GM21423 (cell line): ENCODE measurements around the gene USP17L15.
"Not testable (repeated sequence)": the region's sequence is repeated elsewhere in the genome, so short reads cannot be mapped to it uniquely, and the experiment has no call there.

Experiments used
- ATAC-seq: cut with Tn5 transposase; IDR thresholded peaks from one replicate; pipeline ENCODE4 v1.9.1; 2021; ENCODE audit warnings: mild to moderate bottlenecking, moderate library complexity; ENCODE audit not compliant: unreplicated experiment

The USP17L15 gene

DNA sequence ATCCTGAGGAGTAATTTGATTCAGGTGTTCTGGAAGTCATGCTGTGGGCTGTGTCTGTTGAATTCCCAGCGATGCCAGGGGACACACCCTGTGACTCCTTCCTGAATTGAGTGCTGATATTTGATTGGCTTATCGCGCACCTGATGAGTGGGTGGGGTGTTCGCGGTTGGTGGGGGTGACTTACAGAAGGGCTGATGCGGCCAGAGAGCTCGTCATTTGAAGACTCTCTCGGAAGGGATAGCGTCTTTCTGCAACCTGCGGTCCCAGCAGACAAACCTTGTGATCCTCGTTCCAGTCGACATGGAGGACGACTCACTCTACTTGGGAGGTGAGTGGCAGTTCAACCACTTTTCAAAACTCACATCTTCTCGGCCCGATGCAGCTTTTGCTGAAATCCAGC lies at the start of gene USP17L15:
Gene USP17L15, plus strand, starts transcription at position 301 of the 400 bp plus-strand sequence. Its CDS starts 0 bp downstream, at position 301.
- ATAC-seq, result not testable (repeated sequence)

- not testable (repeated sequence) for ATAC-seq
These were observed 23.8 kb upstream of the USP17L15 start, which contains the start of gene USP17L10 for GRCh38 chr4:9210357-9210756. USP17L10 (plus strand) TSS chr4:9210657; CDS start chr4:9210657, 0 bp downstream.

GRCh38 chr4:9214701-9215100 lies 19.5 kb upstream of the USP17L15 start:
- not testable (repeated sequence) for ATAC-seq

- not testable (repeated sequence) for ATAC-seq
These were observed 19.1 kb upstream of the USP17L15 start, which contains the start of gene USP17L11 for GRCh38 chr4:9215105-9215504. USP17L11 (plus strand) TSS chr4:9215405; CDS start chr4:9215405, 0 bp downstream.

GRCh38 chr4:9219852-9220251 lies 14.3 kb upstream of the USP17L15 start, which contains the start of gene USP17L12:
USP17L12 (plus strand) TSS chr4:9220152; CDS start chr4:9220152, 0 bp downstream.
- ATAC-seq, result not testable (repeated sequence)

GRCh38 chr4:9224596-9224995 lies 9.6 kb upstream of the USP17L15 start, which contains the start of gene USP17L13:
USP17L13 (plus strand) TSS chr4:9224896; CDS start chr4:9224896, 0 bp downstream.
- not testable (repeated sequence) for ATAC-seq

DNA sequence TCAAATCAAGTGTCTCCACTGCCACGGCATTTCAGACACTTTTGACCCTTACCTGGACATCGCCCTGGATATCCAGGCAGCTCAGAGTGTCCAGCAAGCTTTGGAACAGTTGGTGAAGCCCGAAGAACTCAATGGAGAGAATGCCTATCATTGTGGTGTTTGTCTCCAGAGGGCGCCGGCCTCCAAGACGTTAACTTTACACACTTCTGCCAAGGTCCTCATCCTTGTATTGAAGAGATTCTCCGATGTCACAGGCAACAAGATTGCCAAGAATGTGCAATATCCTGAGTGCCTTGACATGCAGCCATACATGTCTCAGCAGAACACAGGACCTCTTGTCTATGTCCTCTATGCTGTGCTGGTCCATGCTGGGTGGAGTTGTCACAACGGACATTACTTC lies 3.9 kb upstream of the USP17L15 start:
- not testable (repeated sequence) for ATAC-seq

DNA sequence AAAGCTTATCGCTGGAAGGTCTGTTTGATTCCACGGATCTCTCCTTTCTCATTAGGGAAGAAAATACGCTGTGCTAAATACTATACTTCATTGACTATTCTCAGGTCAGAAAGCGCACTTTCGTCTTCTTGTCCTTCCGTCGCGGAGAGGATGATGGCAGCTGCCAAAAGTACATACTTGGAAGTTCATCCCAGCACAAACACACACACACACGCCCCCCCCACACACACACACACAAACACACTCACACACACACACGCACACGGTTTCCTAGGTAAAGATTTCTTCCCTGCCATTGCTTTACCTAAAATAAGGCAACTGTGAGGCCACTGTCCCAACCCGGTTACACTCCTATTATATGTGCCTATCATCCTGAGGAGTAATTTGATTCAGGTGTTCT lies 4.3 kb downstream of the USP17L15 start:
- not testable (repeated sequence) for ATAC-seq

- not testable (repeated sequence) for ATAC-seq
These were observed 9.4 kb downstream of the USP17L15 start, which contains the start of gene USP17L17 for GRCh38 chr4:9243579-9243978. USP17L17 (plus strand) TSS chr4:9243879; CDS start chr4:9243879, 0 bp downstream.

DNA sequence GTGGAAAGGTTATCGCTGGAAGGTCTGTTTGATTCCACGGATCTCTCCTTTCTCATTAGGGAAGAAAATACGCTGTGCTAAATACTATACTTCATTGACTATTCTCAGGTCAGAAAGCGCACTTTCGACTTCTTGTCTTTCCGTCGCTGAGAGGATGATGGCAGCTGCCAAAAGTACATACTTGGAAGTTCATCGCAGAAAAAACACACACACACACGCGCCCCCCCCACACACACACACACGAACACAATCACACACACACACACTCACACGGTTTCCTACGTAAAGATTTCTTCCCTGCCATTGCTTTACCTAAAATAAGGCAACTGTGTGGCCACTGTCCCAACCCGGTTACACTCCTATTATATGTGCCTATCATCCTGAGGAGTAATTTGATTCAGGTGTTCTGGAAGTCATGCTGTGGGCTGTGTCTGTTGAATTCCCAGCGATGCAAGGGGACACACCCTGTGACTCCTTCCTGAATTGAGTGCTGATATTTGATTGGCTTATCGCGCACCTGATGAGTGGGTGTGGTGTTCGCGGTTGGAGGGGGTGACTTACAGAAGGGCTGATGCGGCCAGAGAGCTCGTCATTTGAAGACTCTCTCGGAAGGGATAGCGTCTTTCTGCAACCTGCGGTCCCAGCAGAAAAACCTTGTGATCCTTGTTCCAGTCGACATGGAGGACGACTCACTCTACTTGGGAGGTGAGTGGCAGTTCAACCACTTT lies 13.9 kb downstream of the USP17L15 start, which contains the start of gene USP17L18:
Gene USP17L18, plus strand, starts transcription at position 678 of the 728 bp plus-strand sequence. Its CDS starts 0 bp downstream, at position 678.
- not testable (repeated sequence) for ATAC-seq

- ATAC-seq, result not testable (repeated sequence)
These were observed 18.9 kb downstream of the USP17L15 start, which contains the start of gene USP17L19 for GRCh38 chr4:9253078-9253477. USP17L19 (plus strand) TSS chr4:9253378; CDS start chr4:9253378, 0 bp downstream.

GRCh38 chr4:9257824-9258223 lies 23.6 kb downstream of the USP17L15 start, which contains the start of gene USP17L20:
USP17L20 (plus strand) TSS chr4:9258124; CDS start chr4:9258124, 0 bp downstream.
- ATAC-seq, result not testable (repeated sequence)

DNA sequence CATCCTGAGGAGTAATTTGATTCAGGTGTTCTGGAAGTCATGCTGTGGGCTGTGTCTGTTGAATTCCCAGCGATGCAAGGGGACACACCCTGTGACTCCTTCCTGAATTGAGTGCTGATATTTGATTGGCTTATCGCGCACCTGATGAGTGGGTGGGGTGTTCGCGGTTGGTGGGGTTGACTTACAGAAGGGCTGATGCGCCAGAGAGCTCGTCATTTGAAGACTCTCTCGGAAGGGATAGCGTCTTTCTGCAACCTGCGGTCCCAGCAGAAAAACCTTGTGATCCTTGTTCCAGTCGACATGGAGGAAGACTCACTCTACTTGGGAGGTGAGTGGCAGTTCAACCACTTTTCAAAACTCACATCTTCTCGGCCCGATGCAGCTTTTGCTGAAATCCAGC lies 28.4 kb downstream of the USP17L15 start, which contains the start of gene USP17L21:
Gene USP17L21, plus strand, starts transcription at position 301 of the 400 bp plus-strand sequence. Its CDS starts 0 bp downstream, at position 301.
- not testable (repeated sequence) for ATAC-seq

DNA sequence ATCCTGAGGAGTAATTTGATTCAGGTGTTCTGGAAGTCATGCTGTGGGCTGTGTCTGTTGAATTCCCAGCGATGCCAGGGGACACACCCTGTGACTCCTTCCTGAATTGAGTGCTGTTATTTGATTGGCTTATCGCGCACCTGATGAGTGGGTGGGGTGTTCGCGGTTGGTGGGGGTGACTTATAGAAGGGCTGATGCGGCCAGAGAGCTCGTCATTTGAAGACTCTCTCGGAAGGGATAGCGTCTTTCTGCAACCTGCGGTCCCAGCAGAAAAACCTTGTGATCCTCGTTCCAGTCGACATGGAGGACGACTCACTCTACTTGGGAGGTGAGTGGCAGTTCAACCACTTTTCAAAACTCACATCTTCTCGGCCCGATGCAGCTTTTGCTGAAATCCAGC lies 33.1 kb downstream of the USP17L15 start, which contains the start of gene USP17L22:
Gene USP17L22, plus strand, starts transcription at position 301 of the 400 bp plus-strand sequence. Its CDS starts 0 bp downstream, at position 301.
- ATAC-seq, result not testable (repeated sequence)

DNA sequence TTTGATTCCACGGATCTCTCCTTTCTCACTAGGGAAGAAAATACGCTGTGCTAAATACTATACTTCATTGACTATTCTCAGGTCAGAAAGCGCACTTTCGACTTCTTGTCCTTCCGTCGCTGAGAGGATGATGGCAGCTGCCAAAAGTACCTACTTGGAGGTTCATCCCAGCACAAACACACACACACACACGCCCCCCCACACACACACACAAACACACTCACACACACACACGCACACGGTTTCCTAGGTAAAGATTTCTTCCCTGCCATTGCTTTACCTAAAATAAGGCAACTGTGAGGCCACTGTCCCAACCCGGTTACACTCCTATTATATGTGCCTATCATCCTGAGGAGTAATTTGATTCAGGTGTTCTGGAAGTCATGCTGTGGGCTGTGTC lies 37.5 kb downstream of the USP17L15 start:
- not testable (repeated sequence) for ATAC-seq
